H1 (cell line): Measurements from ENCODE around the gene CMTM3. TPM values are rescaled to one million over a fixed set of nuclear protein-coding genes. Genes with fewer than 3 reads are reported as not detected.

ENCODE experiments used
- CTCF ChIA-PET: fragments of 300-600 bp; sonication (Branson Sonifier 250); formaldehyde crosslinking; loops from one replicate; lab custom pipeline; 2021; ENCODE audit not compliant: partially characterized antibody; lab: Charles Lee
- POLR2A ChIA-PET: fragments of 300-600 bp; sonication (Branson Sonifier 250); formaldehyde crosslinking; loops from one replicate; lab custom pipeline; 2021; ENCODE audit warnings: inconsistent platforms; ENCODE audit not compliant: partially characterized antibody; lab: Charles Lee
- DNase-seq, 2 experiments: peaks; one replicate each; pipeline versions ENCODE4 v3.0.0 to v3.0.0-alpha.2; 2010 to 2022; ENCODE audit warnings: low spot score in 2 of 2, low read depth in 1 of 2, mixed read lengths in 1 of 2
- FAIRE-seq: peaks from 2 replicates; lab custom pipeline; 2011; peaks lifted over from hg19 to GRCh38; lab: Jason Lieb, UNC
- H2AFZ ChIP-seq: 2 replicates; pipeline ENCODE4 v1.8.1; 2012; ENCODE audit warnings: low read length, inconsistent platforms
- H2AK5ac ChIP-seq: 2 replicates; pipeline ENCODE4 v1.6.1; 2013; ENCODE audit warnings: low read depth, low read length
- H2BK120ac ChIP-seq: replicated peaks from 2 replicates; pipeline ENCODE3; 2013; ENCODE audit warnings: low read depth, low read length, inconsistent platforms
- H2BK12ac ChIP-seq: 2 replicates; pipeline ENCODE4 v1.6.1; 2013; ENCODE audit warnings: low read depth, low read length
- H2BK15ac ChIP-seq: 2 replicates; pipeline ENCODE4 v1.6.1; 2013; ENCODE audit warnings: low read length
- H2BK20ac ChIP-seq: 2 replicates; pipeline ENCODE4 v1.6.1; 2013; ENCODE audit warnings: low read length
- H2BK5ac ChIP-seq: 2 replicates; pipeline ENCODE4 v1.6.1; 2013; ENCODE audit warnings: low read depth, low read length
- H3K14ac ChIP-seq: 2 replicates; pipeline ENCODE4 v1.6.1; 2013; ENCODE audit warnings: inconsistent platforms; ENCODE audit not compliant: insufficient read length
- H3K18ac ChIP-seq: 2 replicates; pipeline ENCODE4 v1.6.1; 2013; ENCODE audit warnings: low read length; ENCODE audit errors: extremely low read depth
- H3K23ac ChIP-seq: 2 replicates; pipeline ENCODE4 v1.6.1; 2013; ENCODE audit warnings: inconsistent platforms; ENCODE audit not compliant: insufficient read length
- H3K23me2 ChIP-seq: 2 replicates; pipeline ENCODE4 v1.6.1; 2013; ENCODE audit warnings: low read depth, low read length
- H3K27ac ChIP-seq: 2 replicates; pipeline ENCODE4 v1.6.1; 2011; ENCODE audit warnings: low read depth, low read length, inconsistent platforms
- H3K27me3 ChIP-seq, 4 experiments: replicated peaks in 1 of 4; 1 replicate in 1 of 4; 2 replicates in 3 of 4; pipeline versions ENCODE4 v1.6.1 to v1.8.1; 2011 to 2013; ENCODE audit warnings: low read length in 3 of 4, mild to moderate bottlenecking in 3 of 4, inconsistent platforms in 2 of 4, mixed read lengths in 2 of 4, moderate library complexity in 1 of 4; ENCODE audit not compliant: control insufficient read depth in 3 of 4, insufficient read depth in 3 of 4; ENCODE audit errors: extremely low read depth in 1 of 4
- H3K36me3 ChIP-seq, 4 experiments: 2 replicates each; pipeline versions ENCODE4 v1.6.1 to v1.8.1; 2011 to 2013; ENCODE audit warnings: mild to moderate bottlenecking in 4 of 4, low read length in 3 of 4, moderate library complexity in 2 of 4, control low read depth in 1 of 4, inconsistent platforms in 1 of 4; ENCODE audit not compliant: insufficient read depth in 4 of 4, control insufficient read depth in 2 of 4
- H3K4ac ChIP-seq: replicated peaks from 2 replicates; pipeline ENCODE3; 2013; ENCODE audit warnings: low read length, low read depth, mixed read lengths, inconsistent platforms; ENCODE audit not compliant: insufficient read length
- H3K4me1 ChIP-seq, 4 experiments: replicated peaks in 1 of 4; 1 replicate in 1 of 4; 2 replicates in 3 of 4; pipeline versions ENCODE4 v1.6.1 to v1.8.1; 2011 to 2013; ENCODE audit warnings: low read length in 3 of 4, inconsistent platforms in 2 of 4, mixed read lengths in 1 of 4; ENCODE audit not compliant: insufficient read depth in 4 of 4, control insufficient read depth in 3 of 4
- H3K4me2 ChIP-seq, 2 experiments: 2 replicates each; pipeline versions ENCODE4 v1.6.1 to v1.8.1; 2011 to 2013; ENCODE audit warnings: low read depth in 2 of 2, low read length in 2 of 2, control low read depth in 1 of 2, inconsistent platforms in 1 of 2, mild to moderate bottlenecking in 1 of 2; ENCODE audit not compliant: insufficient read depth in 1 of 2
- H3K4me3 ChIP-seq, 4 experiments: fragments of 200-600, 300-600 bp in 1 of 4; sonication (generic), shearing (Covaris generic), sonication (Bioruptor Twin) in 1 of 4; 2 replicates each; pipeline versions ENCODE4 v1.5.1 to v1.8.1; 2011 to 2016; ENCODE audit warnings: low read length in 4 of 4, low read depth in 3 of 4, control low read depth in 2 of 4, inconsistent platforms in 2 of 4, mild to moderate bottlenecking in 2 of 4, mixed read lengths in 1 of 4, moderate library complexity in 1 of 4; ENCODE audit not compliant: insufficient read depth in 2 of 4; ENCODE audit errors: extremely low read depth in 1 of 4
- H3K56ac ChIP-seq: replicated peaks from 2 replicates; pipeline ENCODE3; 2013; ENCODE audit warnings: low read depth, mild to moderate bottlenecking, mixed read lengths, low read length, inconsistent platforms; ENCODE audit not compliant: insufficient read length
- H3K79me1 ChIP-seq: 2 replicates; pipeline ENCODE4 v1.6.1; 2013; ENCODE audit warnings: low read depth, low read length, control low read depth
- H3K79me2 ChIP-seq, 2 experiments: 2 replicates each; pipeline versions ENCODE4 v1.6.1 to v1.8.1; 2012 to 2013; ENCODE audit warnings: low read length in 2 of 2, mild to moderate bottlenecking in 2 of 2, inconsistent platforms in 1 of 2; ENCODE audit not compliant: insufficient read depth in 2 of 2, control insufficient read depth in 1 of 2
- H3K9ac ChIP-seq, 4 experiments: replicated peaks in 1 of 4; 1 replicate in 1 of 4; 2 replicates in 3 of 4; pipeline versions ENCODE4 v1.6.1 to v1.8.1; 2011 to 2013; ENCODE audit warnings: low read depth in 3 of 4, low read length in 3 of 4, control low read depth in 2 of 4, mild to moderate bottlenecking in 2 of 4, moderate library complexity in 2 of 4, inconsistent platforms in 1 of 4; ENCODE audit errors: extremely low read depth in 1 of 4
- H3K9me3 ChIP-seq, 2 experiments: 2 replicates each; pipeline versions ENCODE4 v1.6.1 to v1.8.1; 2012 to 2013; ENCODE audit warnings: mild to moderate bottlenecking in 2 of 2, moderate library complexity in 2 of 2, control low read depth in 1 of 2, inconsistent platforms in 1 of 2, low read depth in 1 of 2, low read length in 1 of 2, mixed read lengths in 1 of 2; ENCODE audit not compliant: insufficient read depth in 2 of 2
- H4K20me1 ChIP-seq, 2 experiments: replicated peaks in 1 of 2; 2 replicates each; pipeline versions ENCODE3 to v1.8.1; 2011 to 2013; ENCODE audit warnings: inconsistent platforms in 2 of 2, low read length in 2 of 2, mild to moderate bottlenecking in 1 of 2; ENCODE audit not compliant: insufficient read depth in 2 of 2, control insufficient read depth in 1 of 2
- H4K5ac ChIP-seq: 2 replicates; pipeline ENCODE4 v1.6.1; 2013; ENCODE audit warnings: low read length, low read depth, mixed read lengths, inconsistent platforms; ENCODE audit not compliant: insufficient read length
- H4K8ac ChIP-seq: 2 replicates; pipeline ENCODE4 v1.8.0; 2013; ENCODE audit warnings: mild to moderate bottlenecking, moderate library complexity, low read length, inconsistent platforms; ENCODE audit not compliant: insufficient read depth; ENCODE audit errors: extremely low read depth
- H4K91ac ChIP-seq: replicated peaks from 2 replicates; pipeline ENCODE3; 2013; ENCODE audit warnings: low read length, mixed read lengths, inconsistent platforms; ENCODE audit not compliant: insufficient read length
- ATF3 ChIP-seq: IDR thresholded peaks from 2 replicates; pipeline ENCODE4 v1.6.1; 2011; ENCODE audit warnings: low read depth, mild to moderate bottlenecking, low read length; ENCODE audit not compliant: insufficient read depth
- CBX8 ChIP-seq: fragments of 300-800, 300-1000 bp; sonication (generic); IDR thresholded peaks from 2 replicates; pipeline ENCODE4 v1.7.1; 2016; ENCODE audit warnings: low read depth, low read length, borderline replicate concordance
- CTBP2 ChIP-seq: IDR thresholded peaks from 2 replicates; pipeline ENCODE4 v1.7.0; 2011; ENCODE audit warnings: borderline replicate concordance, mild to moderate bottlenecking, moderate library complexity, mixed read lengths, low read length; ENCODE audit not compliant: insufficient read depth, insufficient read length
- PHF8 ChIP-seq: fragments of 200-600 bp; sonication (generic); conservative IDR thresholded peaks from 2 replicates; pipeline ENCODE4 v1.7.1; 2012; ENCODE audit warnings: low read depth, mild to moderate bottlenecking, inconsistent platforms, low read length, moderate library complexity
- RNF2 ChIP-seq: fragments of 200-900, 300-1000 bp; sonication (generic); IDR thresholded peaks from 2 replicates; pipeline ENCODE4 v1.7.1; 2016; ENCODE audit warnings: borderline replicate concordance, low read depth, mild to moderate bottlenecking, antibody characterized with exemption, low read length; ENCODE audit not compliant: poor library complexity, severe bottlenecking; ENCODE audit errors: missing control alignments
- SAP30 ChIP-seq: fragments of 300-600 bp; sonication (generic); IDR thresholded peaks from 2 replicates; pipeline ENCODE4 v1.7.1; 2012; ENCODE audit warnings: low read length, moderate library complexity, mild to moderate bottlenecking, inconsistent platforms; ENCODE audit not compliant: insufficient read depth, insufficient replicate concordance
- SIN3A ChIP-seq, 2 experiments: IDR thresholded peaks in 1 of 2; conservative IDR thresholded peaks in 1 of 2; 2 replicates each; pipeline ENCODE4 v1.6.1; 2011 to 2012; ENCODE audit warnings: low read length in 2 of 2, improper control_type of control experiment in 1 of 2, low read depth in 1 of 2, mild to moderate bottlenecking in 1 of 2
- SRF ChIP-seq: IDR thresholded peaks from 2 replicates; pipeline ENCODE4 v1.6.1; 2011; ENCODE audit warnings: mild to moderate bottlenecking, low read depth, low read length, moderate library complexity
- TAF1 ChIP-seq: IDR thresholded peaks from 2 replicates; pipeline ENCODE4 v1.6.1; 2011; ENCODE audit warnings: mild to moderate bottlenecking, low read depth, low read length
- TAF7 ChIP-seq: optimal IDR thresholded peaks from 2 replicates; pipeline ENCODE3; 2011; ENCODE audit warnings: low read depth, mild to moderate bottlenecking, inconsistent platforms, low read length, moderate library complexity, borderline replicate concordance
- TEAD4 ChIP-seq: IDR thresholded peaks from 2 replicates; pipeline ENCODE4 v1.6.1; 2012; ENCODE audit warnings: low read depth, low read length, inconsistent platforms, mixed read lengths
- WGBS, 2 experiments: shearing (Covaris generic) in 1 of 2; methylation state at CpG; one replicate each; pipeline versions ENCODE4 v1.1.6 to v1.1.7; 2013 to 2015; ENCODE audit warnings: low lambda C conversion rate in 2 of 2, mixed read lengths in 2 of 2, inconsistent platforms in 1 of 2, low coverage in 1 of 2, missing lambda C conversion rate in 1 of 2; ENCODE audit not compliant: insufficient replicate concordance in 2 of 2, insufficient coverage in 1 of 2, insufficient read length in 1 of 2; ENCODE audit errors: extremely low coverage in 1 of 2, missing lambda C conversion rate in 1 of 2; 5-methylcytosine and 5-hydroxymethylcytosine counted together
- polyA plus RNA-seq, 7 experiments: library from polyadenylated mRNA; depleted of rRNA in 3 of 7; stranded (reverse) in 5 of 7; unstranded in 2 of 7; fragments of >200 nt in 5 of 7; fragments of 200-250 nt in 2 of 7; gene quantifications; 1 replicate in 5 of 7; 2 replicates in 1 of 7; 4 replicates in 1 of 7; pipeline versions ENCODE4 v1.2.1 to v1.2.3, GENCODE V29; 2011 to 2013; ENCODE audit warnings: missing spikeins in 2 of 7, mixed read lengths in 2 of 7
- total RNA-seq: library from RNA; stranded (reverse); fragmentation: NEBNext Ultra II Directional; extraction: Animal tissue kit (Norgen Biotek cat#: 25700); gene quantifications from 2 replicates; pipeline ENCODE4 v1.2.1, GENCODE V29; 2021

Gene CMTM3
- total and polyA plus RNA-seq, 2 of the 8 experiments (the other 6 are each of a cell fraction or from before 2014, with no cell fraction given), result 24.7 to 24.8 TPM

GRCh38 chr16:66587881-66588600, 16.5 kb upstream of the CMTM3 start:
- ChIA-PET CTCF (interaction anchor here (0.6 to 1.9 kb wide), 5 partner anchors 37 to 130 kb away, joined by 3 to 12 read pairs (median 3); no protein-coding TSS in a partner anchor), POLR2A (no interaction called here)
- no peaks in the 10 kb centered on the region for H3K4me1 ChIP-seq
- H3K27ac ChIP-seq, result no peak overlapping the region
- TF ChIP-seq TAF1 (no peak), TEAD4 (no peak), ATF3 (no peak), TAF7 (no peak), CTBP2 (no peak), CBX8 (no peak), SAP30 (no peak), RNF2 (no peak), SRF (no peak), PHF8 (no peak), SIN3A (conservative IDR thresholded peaks at IDR 0.05 in 1 of 2, IDR thresholded peaks at IDR 0.05 in 1 of 2; ENCODE audit: low read depth in 1 of 2, low read length in 2 of 2) (no peak)
- H3K9me3 ChIP-seq, result no peaks in the 10 kb centered on the region
- no peaks in the 10 kb centered on the region for H4K20me1 ChIP-seq
- no peak overlapping the region for H2BK5ac ChIP-seq
- H2BK20ac ChIP-seq, result no peak overlapping the region
- H2BK15ac ChIP-seq, result no peak overlapping the region
- no peaks in the 10 kb centered on the region for H3K27me3 ChIP-seq
- no peaks in the 10 kb centered on the region for H3K23me2 ChIP-seq
- no peak for DNase-seq
- no peak overlapping the region for H2BK120ac ChIP-seq
- H3K18ac ChIP-seq, result no peak overlapping the region
- H3K4me3 ChIP-seq, result no peak overlapping the region
- H4K91ac ChIP-seq, result no peak overlapping the region
- WGBS, 2 experiments, result 92% methylated on average over 7 of the region's 7 CpGs; no CpG with 5 or more reads in 1 of the 2 experiments
- H3K79me2 ChIP-seq, result no peaks in the 10 kb centered on the region
- H3K36me3 ChIP-seq, result no peaks in the 10 kb centered on the region
- H4K8ac ChIP-seq, result no peak overlapping the region
- H3K9ac ChIP-seq, result no peak overlapping the region
- H3K79me1 ChIP-seq, result no peaks in the 10 kb centered on the region
- no peak overlapping the region for H3K56ac ChIP-seq
- H3K4me2 ChIP-seq, result no peak overlapping the region
- no peak overlapping the region for H3K4ac ChIP-seq
- no peak for FAIRE-seq
- H2AFZ ChIP-seq, result no peak overlapping the region
- H3K14ac ChIP-seq, result no peak overlapping the region
- H3K23ac ChIP-seq, result no peak overlapping the region
- no peak overlapping the region for H2AK5ac ChIP-seq
- H4K5ac ChIP-seq, result no peak overlapping the region
- H2BK12ac ChIP-seq, result no peak overlapping the region
